ENCODE measurements around the gene IQSEC3.

IQSEC3 gene

DNA sequence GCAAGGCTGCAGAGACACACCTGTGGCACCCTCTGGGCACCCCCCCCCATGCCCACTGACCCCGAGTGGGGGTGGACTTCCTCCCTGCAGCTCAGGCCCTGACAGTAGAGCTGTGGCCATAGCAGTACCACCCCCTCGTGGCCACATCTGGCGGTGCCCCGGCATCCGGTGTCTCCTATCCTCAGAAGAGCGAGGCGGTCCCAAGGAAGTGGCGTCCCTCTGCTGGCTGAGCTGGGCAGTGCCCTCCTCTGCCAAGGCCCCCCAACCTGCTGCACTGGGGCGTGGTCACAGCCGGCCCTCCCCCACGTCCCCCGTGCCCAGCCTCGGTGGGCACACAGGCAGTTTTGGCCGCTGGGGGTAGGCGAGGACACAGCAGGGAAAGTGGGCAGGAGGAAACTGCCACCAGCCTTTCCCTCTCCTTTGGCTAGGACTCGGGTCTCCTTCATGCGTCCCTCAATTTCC is 153.4 kb downstream of the IQSEC3 start (continued):
- TF ChIP-seq, protein P1, sequence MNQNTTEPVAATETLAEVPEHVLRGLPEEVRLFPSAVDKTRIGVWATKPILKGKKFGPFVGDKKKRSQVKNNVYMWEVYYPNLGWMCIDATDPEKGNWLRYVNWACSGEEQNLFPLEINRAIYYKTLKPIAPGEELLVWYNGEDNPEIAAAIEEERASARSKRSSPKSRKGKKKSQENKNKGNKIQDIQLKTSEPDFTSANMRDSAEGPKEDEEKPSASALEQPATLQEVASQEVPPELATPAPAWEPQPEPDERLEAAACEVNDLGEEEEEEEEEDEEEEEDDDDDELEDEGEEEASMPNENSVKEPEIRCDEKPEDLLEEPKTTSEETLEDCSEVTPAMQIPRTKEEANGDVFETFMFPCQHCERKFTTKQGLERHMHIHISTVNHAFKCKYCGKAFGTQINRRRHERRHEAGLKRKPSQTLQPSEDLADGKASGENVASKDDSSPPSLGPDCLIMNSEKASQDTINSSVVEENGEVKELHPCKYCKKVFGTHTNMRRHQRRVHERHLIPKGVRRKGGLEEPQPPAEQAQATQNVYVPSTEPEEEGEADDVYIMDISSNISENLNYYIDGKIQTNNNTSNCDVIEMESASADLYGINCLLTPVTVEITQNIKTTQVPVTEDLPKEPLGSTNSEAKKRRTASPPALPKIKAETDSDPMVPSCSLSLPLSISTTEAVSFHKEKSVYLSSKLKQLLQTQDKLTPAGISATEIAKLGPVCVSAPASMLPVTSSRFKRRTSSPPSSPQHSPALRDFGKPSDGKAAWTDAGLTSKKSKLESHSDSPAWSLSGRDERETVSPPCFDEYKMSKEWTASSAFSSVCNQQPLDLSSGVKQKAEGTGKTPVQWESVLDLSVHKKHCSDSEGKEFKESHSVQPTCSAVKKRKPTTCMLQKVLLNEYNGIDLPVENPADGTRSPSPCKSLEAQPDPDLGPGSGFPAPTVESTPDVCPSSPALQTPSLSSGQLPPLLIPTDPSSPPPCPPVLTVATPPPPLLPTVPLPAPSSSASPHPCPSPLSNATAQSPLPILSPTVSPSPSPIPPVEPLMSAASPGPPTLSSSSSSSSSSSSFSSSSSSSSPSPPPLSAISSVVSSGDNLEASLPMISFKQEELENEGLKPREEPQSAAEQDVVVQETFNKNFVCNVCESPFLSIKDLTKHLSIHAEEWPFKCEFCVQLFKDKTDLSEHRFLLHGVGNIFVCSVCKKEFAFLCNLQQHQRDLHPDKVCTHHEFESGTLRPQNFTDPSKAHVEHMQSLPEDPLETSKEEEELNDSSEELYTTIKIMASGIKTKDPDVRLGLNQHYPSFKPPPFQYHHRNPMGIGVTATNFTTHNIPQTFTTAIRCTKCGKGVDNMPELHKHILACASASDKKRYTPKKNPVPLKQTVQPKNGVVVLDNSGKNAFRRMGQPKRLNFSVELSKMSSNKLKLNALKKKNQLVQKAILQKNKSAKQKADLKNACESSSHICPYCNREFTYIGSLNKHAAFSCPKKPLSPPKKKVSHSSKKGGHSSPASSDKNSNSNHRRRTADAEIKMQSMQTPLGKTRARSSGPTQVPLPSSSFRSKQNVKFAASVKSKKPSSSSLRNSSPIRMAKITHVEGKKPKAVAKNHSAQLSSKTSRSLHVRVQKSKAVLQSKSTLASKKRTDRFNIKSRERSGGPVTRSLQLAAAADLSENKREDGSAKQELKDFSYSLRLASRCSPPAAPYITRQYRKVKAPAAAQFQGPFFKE (tag by site-specific recombination; IDR thresholded peaks at IDR 0.05; ENCODE audit: borderline replicate concordance) = no peak
- TF ChIP-seq ZNF404 (tag by site-specific recombination; IDR thresholded peaks at IDR 0.05) = no peak
- no peak for TF ChIP-seq FEZF1 (tag by site-specific recombination; IDR thresholded peaks at IDR 0.05)
- 0 out of 2 replicates have a peak, but pooled peaks have one; percentile 53 for TF ChIP-seq ZNF785 (tag by site-specific recombination; IDR thresholded peaks at IDR 0.05)
- no peak for TF ChIP-seq ZNF223 (tag by site-specific recombination; IDR thresholded peaks at IDR 0.05)
- TF ChIP-seq SP7 (tag by site-specific recombination; IDR thresholded peaks at IDR 0.05) = peak; percentile 45
- no peak; the same call in 1 of the 2 replicates for TF ChIP-seq ZNF660 (tag by site-specific recombination; IDR thresholded peaks at IDR 0.05)
- TF ChIP-seq REST (tag by site-specific recombination; IDR thresholded peaks at IDR 0.05) = no peak
- TF ChIP-seq, protein P2, sequence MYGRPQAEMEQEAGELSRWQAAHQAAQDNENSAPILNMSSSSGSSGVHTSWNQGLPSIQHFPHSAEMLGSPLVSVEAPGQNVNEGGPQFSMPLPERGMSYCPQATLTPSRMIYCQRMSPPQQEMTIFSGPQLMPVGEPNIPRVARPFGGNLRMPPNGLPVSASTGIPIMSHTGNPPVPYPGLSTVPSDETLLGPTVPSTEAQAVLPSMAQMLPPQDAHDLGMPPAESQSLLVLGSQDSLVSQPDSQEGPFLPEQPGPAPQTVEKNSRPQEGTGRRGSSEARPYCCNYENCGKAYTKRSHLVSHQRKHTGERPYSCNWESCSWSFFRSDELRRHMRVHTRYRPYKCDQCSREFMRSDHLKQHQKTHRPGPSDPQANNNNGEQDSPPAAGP (tag by site-specific recombination; IDR thresholded peaks at IDR 0.05) = 0 out of 2 replicates have a peak, but pooled peaks have one; percentile 28
- no peak for TF ChIP-seq ZBTB48 (tag by site-specific recombination; IDR thresholded peaks at IDR 0.05)
- no peak; the same call in 1 of the 2 replicates for TF ChIP-seq ZIC2 (tag by site-specific recombination; IDR thresholded peaks at IDR 0.05)
- no peak for TF ChIP-seq ZNF704 (tag by site-specific recombination; IDR thresholded peaks at IDR 0.05)
- no peak for TF ChIP-seq YY1 (tag by site-specific recombination; IDR thresholded peaks at IDR 0.05)

GRCh38 chr12:220491-220890 is 153.9 kb downstream of the IQSEC3 start:
- Histone ChIP-seq H3K4me3 (ENCODE audit: low read depth, low read length) (no peak overlapping the region), H3K4me1 (ENCODE audit: control insufficient read depth, insufficient read depth, low read length) (no peaks in the 10 kb centered on the region; the same call in 1 of the 2 replicates), H3K27ac (ENCODE audit: extremely low read depth, low read depth, low read length) (no peak overlapping the region), H3K9me3 (ENCODE audit: control insufficient read depth, insufficient read depth, low read depth, low read length) (no peaks in the 10 kb centered on the region), H3K36me3 (ENCODE audit: control insufficient read depth in 2 of 2, insufficient read depth in 1 of 2, low read length in 2 of 2) (no peaks in the 10 kb centered on the region)
- TF ChIP-seq GLIS1 (tag by site-specific recombination; IDR thresholded peaks at IDR 0.05) = peak; percentile 43; the same call in 1 of the 2 replicates
- TF ChIP-seq ZIC2 (tag by site-specific recombination; IDR thresholded peaks at IDR 0.05) = 0 out of 2 replicates have a peak, but pooled peaks have one; percentile 18
- no peak for TF ChIP-seq RBAK (tag by site-specific recombination; IDR thresholded peaks at IDR 0.05)
- 0 out of 2 replicates have a peak, but pooled peaks have one; percentile 8 for TF ChIP-seq ZFHX2 (tag by site-specific recombination; conservative IDR thresholded peaks at IDR 0.05)
- CTCF ChIA-PET = interaction anchor here (0.6 to 3.7 kb wide), 17 partner anchors 8 to 163 kb away, joined by 3 to 20 read pairs (median 5); no protein-coding TSS in a partner anchor
- POLR2A ChIA-PET = interaction anchor here (1.3 kb wide), 1 partner anchor 22 kb away, joined by 3 read pairs; no protein-coding TSS in a partner anchor
